HG03439 (cell line): ENCODE measurements around the gene ARID1A.
"Not testable (repeated sequence)": the region's sequence is repeated elsewhere in the genome, so short reads cannot be mapped to it uniquely, and the experiment has no call there.

Experiments used
- ATAC-seq: cut with Tn5 transposase; IDR thresholded peaks from one replicate; pipeline ENCODE4 v1.9.1; 2021; ENCODE audit warnings: mild to moderate bottlenecking, moderate library complexity; ENCODE audit not compliant: unreplicated experiment

ARID1A gene

DNA sequence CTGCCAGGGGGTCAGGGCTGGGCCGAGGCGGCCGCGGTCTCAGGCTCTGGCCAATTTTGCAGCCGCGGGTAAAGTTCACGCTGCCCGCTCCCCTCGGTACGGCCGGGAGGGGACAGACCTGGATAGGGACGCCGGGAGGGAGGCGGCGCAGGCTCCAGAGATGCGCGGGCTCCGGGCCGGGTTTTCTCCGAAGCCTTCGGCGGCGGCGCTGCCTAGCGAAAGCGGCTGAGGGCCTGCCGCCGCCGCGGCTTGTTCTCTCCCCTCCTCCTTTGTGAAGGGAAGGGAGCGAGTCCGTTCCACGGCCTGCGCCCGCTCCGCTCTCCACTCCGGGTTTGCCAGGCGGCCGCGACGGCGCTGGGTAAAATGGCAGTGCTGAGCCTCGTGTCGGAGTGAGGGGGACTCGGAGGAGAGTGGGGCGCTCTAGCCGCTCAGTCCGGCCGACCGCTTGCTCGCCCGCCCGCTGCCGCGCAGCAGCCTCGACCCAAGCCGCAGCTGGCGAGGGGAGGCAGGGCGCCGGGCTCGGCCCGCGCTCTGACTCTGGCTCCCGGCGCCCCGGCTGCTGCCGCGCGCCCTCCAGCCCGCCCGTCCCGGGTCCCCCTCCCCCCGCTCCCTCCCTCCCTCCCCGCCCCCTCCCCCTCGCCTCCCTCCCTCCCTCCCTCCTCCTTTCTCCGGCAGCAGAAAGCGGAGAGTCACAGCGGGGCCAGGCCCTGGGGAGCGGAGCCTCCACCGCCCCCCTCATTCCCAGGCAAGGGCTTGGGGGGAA, at the start of gene ARID1A:
TSS of gene ARID1A (plus strand) at position 660 of the 763 bp plus-strand sequence. CDS start 389 bp downstream, outside the sequence.
- peak; percentile 47 for ATAC-seq

- ATAC-seq, result no peak
These were observed 31.0 kb upstream of the ARID1A start for GRCh38 chr1:26664802-26665201.

GRCh38 chr1:26666855-26667254, 29.0 kb upstream of the ARID1A start:
- no peak for ATAC-seq

DNA sequence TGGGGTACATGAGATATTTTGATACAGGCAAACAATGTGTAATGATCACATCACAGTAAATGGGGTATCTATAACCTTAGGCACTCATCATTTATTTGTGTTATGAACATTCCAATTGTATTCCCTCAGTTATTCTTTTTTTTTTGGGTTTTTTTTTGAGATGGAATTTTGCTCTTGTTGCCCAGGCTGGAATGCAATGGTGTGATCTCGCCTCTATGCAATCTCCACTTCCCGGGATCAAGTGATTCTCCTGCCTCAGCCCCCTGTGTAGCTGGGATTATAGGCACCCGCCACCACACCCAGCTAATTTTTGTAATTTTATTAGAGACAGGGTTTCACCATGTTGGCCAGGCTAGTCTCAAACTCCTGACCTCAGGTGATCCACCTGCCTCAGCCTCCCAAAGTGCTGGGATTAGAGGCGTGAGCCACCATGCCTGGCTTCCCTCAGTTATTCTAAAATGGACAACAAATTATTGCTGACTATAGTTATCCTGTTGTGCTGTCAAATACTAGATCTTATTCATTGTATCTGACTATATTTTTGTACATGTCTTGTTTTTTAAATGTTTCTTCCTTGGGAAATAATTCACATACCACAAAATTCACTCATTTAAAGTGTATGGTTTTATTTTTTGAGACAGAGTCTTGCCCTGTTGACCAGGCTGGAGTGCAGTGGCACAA, 27.6 kb upstream of the ARID1A start:
- ATAC-seq, result not testable (repeated sequence)

GRCh38 chr1:26677306-26678115, 18.3 kb upstream of the ARID1A start:
- ATAC-seq, result peak; percentile 59

GRCh38 chr1:26684763-26685508, 10.9 kb upstream of the ARID1A start:
- ATAC-seq, result no peak

DNA sequence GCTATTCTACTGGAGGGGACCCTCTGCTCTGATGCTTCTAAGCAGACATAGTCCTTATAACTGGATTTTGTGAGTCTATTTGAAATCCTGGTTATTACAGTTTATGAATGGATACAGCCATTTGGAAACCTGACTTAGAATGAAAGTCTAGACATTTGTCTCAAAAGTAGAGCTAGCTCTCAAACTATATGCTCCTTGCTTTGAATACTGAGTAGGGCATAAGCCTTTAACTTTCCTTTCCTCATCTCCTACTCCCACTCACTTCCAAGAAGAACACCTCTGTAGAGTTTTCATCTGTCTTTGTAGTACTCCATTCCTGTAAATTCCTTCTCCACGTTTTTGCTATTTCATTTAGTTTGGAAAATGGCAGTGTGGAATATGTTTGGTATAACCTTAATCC, 9.0 kb upstream of the ARID1A start:
- no peak for ATAC-seq

- no peak for ATAC-seq
These were observed 6.3 kb upstream of the ARID1A start for GRCh38 chr1:26689504-26689903.

DNA sequence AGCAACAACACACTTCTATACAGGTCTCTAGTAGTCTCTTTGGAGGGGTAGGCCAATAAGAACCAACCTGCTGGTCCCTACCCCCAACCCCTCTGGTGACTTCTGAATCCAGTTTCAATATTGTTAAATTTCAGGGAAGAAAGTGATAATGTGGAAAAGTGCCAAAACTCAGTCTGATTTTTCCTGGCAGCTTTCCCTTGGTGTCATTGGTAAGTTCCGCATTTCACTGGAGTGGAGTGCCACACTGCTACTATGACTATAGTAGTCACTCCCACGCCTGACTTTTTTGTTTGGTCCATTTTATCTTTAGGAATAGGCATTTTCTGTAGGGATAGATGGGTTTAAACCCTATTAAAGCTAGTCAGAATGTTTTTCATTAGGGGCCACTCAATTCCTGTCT, 5.7 kb upstream of the ARID1A start:
- ATAC-seq, result no peak

- no peak for ATAC-seq
These were observed 5.2 kb upstream of the ARID1A start for GRCh38 chr1:26690576-26691031.

DNA sequence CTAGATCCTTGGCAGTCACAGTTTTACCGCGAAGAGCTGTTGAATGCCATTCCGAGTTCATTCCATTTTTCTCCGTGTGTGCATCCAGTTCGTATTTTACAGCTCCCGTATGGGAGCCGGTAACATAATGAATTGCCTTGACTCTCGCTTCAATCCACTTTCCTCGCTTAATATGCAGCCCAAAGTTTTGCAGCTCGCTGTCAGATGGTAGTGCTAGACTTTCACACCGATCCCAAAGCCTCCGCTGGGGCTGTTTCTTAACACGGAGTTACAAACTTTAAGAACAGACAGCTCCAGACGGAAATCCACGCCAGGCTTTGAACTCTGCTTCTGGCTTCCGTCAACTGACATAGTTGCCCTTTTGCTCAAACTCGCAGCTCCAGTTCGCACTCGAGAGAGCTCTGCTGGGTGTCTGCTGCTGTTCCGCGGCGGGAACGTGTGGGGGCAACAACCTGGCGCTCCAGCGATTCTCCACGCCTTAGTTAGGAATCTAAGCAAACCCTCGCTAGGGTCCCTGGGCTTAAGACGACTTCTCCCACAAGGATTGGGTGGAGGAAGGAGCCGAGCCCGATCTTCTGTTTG, 3.5 kb upstream of the ARID1A start:
- ATAC-seq, result no peak

- peak; percentile 35 for ATAC-seq
These were observed 2.9 kb upstream of the ARID1A start for GRCh38 chr1:26692793-26693490.

- no peak for ATAC-seq
These were observed 1.9 kb upstream of the ARID1A start for GRCh38 chr1:26693599-26694572.

GRCh38 chr1:26694638-26695355, 1.0 kb upstream of the ARID1A start:
- ATAC-seq, result no peak

GRCh38 chr1:26696119-26696653, 371 bp downstream of the ARID1A start:
- ATAC-seq, result no peak

DNA sequence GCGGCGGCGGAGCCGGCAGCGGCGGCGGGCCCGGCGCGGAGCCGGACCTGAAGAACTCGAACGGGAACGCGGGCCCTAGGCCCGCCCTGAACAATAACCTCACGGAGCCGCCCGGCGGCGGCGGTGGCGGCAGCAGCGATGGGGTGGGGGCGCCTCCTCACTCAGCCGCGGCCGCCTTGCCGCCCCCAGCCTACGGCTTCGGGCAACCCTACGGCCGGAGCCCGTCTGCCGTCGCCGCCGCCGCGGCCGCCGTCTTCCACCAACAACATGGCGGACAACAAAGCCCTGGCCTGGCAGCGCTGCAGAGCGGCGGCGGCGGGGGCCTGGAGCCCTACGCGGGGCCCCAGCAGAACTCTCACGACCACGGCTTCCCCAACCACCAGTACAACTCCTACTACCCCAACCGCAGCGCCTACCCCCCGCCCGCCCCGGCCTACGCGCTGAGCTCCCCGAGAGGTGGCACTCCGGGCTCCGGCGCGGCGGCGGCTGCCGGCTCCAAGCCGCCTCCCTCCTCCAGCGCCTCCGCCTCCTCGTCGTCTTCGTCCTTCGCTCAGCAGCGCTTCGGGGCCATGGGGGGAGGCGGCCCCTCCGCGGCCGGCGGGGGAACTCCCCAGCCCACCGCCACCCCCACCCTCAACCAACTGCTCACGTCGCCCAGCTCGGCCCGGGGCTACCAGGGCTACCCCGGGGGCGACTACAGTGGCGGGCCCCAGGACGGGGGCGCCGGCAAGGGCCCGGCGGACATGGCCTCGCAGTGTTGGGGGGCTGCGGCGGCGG, 1.0 kb downstream of the ARID1A start:
- ATAC-seq, result no peak

GRCh38 chr1:26697431-26697977, 1.7 kb downstream of the ARID1A start:
- no peak for ATAC-seq
